Cerebellar cortex (tissue), 1 donor: ENCODE results near the gene TMEM167A.
"Not testable (repeated sequence)": the region's sequence is repeated elsewhere in the genome, so short reads cannot be mapped to it uniquely, and the experiment has no call there.

Experiments
- DNase-seq: peaks from one replicate; pipeline ENCODE4 v3.0.0-alpha.2; 2015; ENCODE audit warnings: low spot score

Gene TMEM167A

GRCh38 chr5:83090169-83090568 lies 13.0 kb upstream of the TMEM167A start:
- DNase-seq, result no peak

GRCh38 chr5:83085106-83085505 lies 7.9 kb upstream of the TMEM167A start:
- no peak for DNase-seq

DNA sequence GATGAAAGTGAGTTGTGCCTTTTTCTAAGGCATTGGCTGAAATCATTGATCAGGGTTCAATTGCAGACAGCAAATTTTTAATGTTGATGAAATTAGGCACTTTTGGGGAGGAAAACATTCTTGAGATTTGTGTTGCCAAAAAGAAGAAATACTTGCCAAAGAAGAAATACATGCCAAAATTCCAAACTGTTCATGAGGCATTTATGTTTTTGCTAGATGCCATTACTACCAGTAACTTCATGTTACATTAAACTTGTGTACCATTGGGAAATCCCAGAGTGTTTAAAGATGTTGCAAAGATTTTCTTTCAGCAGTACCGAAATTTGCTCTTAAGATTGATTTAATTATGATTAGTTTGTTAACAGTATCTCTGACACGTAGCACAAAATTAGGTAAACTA lies 7.1 kb upstream of the TMEM167A start:
- no peak for DNase-seq

DNA sequence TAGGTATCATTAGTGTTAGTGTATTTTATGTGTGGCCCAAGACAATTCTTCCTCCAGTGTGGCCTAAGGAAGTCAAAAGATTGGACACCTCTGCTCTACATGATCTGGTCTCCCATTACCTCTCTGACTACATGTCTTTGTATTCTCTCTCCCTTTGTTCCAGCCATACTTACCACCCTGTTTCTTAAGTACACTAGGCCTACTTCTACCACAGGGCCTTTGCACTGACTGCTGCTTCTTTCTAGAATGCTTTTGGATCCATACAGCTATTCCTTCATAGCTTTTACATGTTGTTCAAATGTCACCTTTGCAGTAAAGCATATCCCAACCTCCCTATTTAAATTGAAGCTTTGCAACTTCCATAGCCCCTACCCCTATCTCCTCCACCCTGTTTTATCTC lies 5.6 kb upstream of the TMEM167A start:
- no peak for DNase-seq

GRCh38 chr5:83077662-83078261 lies 568 bp upstream of the TMEM167A start:
- no peak for DNase-seq

- DNase-seq, result no peak
Measured at GRCh38 chr5:83072966-83073365, 4.2 kb downstream of the TMEM167A start.

DNA sequence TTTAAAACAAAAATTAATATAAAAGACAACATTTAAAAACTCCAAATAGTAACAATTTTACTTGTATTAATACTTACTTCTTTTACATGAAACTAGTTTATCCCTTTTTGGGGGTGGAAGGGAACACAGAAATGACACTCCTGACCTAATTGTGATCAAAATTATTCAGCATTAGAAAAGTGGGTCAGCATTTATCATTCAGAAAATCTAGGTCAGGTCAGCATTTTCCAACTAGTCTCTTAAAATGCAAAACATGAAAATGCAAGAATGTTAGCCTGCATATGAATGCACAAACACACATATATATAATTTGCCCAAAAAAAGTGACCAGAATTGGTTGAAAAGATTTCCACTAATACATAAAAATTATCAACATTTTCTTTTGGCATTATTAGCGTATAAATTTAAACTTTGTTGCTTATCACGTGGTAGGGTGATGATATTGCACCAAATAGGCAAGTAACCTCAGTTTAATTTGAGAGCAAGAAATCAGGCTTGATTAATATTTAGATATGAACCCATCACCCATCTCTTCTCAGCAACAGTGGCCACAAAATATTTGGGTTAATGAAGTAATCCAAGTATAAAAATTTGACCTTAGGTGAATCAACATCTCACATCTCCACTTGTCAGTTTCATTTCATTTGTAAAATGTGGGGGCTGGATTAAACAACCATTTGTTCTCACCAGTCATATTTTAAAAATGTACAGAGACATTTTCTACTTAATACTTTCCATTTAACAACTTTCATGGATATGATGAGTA lies 5.7 kb downstream of the TMEM167A start:
- no peak for DNase-seq

- DNase-seq, result no peak
Measured at GRCh38 chr5:83069096-83069799, 7.9 kb downstream of the TMEM167A start.

GRCh38 chr5:83067377-83067776 lies 9.8 kb downstream of the TMEM167A start:
- DNase-seq, result not testable (repeated sequence)

DNA sequence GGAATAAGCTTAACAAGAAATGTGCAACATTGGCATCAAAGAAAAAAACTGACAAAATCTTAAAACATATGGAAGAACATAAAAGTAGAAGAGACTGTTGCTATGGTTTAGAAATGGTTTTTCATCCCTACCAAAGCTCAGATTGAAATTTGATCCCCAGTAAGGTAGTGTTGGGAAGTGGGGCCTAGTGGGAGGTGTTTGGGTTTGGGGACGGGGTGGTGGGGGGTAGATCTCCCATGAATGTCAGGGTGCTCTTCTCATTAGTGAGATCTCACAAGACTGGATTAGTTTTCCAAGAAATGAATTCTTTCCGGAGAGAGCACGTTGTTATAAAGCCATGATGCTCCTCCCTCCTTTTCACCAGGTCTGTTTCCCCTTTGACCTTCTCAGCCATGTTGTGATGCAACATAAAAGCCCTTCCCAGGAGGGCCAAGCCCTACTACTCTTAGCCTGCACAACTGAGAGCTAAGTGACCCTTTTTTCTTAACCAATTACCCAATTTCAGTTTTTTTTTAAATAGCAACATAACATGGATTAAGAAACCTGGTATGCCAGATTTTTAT lies 10.6 kb downstream of the TMEM167A start:
- no peak for DNase-seq

DNA sequence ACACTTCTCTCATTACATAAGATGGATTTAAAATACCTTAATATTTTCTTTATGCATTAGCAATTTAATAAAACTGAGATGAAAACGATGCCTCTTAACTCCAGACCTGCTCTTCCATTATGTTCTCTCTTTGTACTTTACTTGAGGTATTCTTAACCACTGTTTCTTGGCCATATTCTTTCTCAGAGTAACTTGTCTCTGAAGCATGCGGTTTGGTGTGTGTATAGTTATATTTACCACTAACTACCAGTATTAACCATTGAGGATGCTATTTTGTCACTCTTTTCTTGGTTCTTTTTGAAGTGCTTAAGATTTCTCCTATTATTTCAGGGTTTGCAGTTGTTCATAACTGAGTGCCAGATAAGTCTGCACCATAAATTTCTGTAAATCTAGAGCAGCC lies 17.9 kb downstream of the TMEM167A start:
- DNase-seq, result no peak

GRCh38 chr5:83058726-83059125 lies 18.5 kb downstream of the TMEM167A start:
- DNase-seq, result no peak

DNA sequence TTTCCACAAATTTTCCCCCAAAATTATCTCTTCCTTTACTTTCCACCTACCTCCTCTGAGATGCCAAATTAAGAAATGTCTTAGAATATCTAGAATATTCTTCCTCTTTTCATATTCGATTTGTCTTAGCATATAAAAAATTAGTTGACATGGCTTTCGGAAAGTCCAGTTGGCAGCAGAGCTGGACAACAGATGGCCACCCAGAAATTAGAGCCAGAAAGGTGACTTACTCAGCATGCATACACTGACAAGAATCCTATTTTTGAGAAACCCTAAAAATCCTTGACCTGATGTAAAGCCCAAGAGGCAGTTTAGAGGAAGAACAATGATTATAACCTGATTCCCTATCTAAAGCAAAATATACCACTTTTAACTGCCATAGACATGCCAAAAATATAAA lies 22.0 kb downstream of the TMEM167A start:
- DNase-seq, result peak; percentile 82

DNA sequence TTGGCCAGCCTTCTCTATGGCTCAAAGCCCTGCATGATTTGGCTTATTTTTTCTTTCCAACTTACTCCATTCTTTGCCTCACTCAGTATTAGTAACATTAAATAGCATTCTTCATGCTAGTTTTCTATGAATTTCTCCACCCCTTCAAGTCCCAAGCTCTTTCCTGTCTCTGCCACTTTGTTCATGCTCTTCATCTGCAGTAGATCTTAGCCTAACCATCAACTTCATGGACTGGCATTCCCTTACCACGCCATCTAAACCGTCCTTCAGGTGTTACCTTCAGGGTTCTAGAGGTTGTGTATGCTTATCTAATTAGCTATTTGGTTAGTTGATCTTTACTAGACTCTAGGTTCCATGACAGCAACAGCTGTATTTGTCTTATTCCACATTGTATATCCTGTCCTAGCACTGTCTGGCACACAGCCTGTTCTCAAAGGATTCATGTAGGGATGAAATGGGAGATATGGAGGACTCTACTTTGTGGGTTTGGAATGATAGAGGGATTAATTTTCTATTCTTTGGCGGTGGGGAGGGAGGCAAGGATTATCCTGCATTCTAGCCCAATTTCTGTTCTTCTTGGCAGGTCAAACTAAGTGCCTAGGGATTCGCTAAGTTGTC lies 26.4 kb downstream of the TMEM167A start:
- DNase-seq, result no peak

- DNase-seq, result no peak
Measured at GRCh38 chr5:83049370-83049885, 27.8 kb downstream of the TMEM167A start.

DNA sequence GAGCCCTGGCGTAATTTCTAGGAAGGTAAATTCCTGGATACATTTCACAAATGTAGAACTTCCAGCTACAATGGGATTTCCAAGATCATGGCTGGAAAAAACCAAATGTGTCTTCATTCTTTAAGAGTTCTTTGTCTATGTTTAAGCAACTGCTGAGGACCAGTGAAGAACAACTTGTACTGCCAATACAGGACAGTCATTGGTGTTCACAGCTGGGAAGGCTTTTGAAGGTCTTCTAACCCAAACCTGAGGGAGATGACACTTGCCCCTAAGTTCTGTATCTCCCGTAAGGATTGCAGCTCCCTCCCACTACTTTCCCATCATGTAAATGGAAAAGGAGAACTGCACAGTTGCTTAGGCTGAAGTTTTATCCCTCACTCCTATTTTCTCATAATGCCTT lies 28.4 kb downstream of the TMEM167A start:
- DNase-seq, result no peak

- DNase-seq, result no peak
Measured at GRCh38 chr5:83048277-83048676, 28.9 kb downstream of the TMEM167A start.

DNA sequence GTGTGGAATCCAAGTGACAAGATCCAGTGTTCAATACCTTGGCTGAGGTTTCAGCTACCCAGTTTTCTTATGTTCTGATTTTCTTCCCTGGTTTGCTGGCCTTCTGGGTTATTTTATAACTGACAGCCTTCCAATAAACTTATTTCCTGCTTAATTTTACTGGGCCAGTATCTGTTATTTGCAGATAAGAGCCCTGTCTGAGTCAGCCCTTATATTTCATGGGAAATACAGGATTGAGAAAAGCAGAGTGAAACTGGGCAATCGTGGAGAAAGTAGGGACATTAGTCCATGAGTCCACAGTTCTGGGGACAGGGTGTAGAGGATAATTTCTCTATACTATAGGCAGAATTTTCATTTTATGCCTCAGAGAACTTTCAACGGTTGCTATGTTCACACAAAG lies 32.3 kb downstream of the TMEM167A start:
- no peak for DNase-seq

GRCh38 chr5:83042507-83042906 lies 34.7 kb downstream of the TMEM167A start:
- DNase-seq, result no peak

- no peak for DNase-seq
Measured at GRCh38 chr5:83038924-83039323, 38.3 kb downstream of the TMEM167A start.

DNA sequence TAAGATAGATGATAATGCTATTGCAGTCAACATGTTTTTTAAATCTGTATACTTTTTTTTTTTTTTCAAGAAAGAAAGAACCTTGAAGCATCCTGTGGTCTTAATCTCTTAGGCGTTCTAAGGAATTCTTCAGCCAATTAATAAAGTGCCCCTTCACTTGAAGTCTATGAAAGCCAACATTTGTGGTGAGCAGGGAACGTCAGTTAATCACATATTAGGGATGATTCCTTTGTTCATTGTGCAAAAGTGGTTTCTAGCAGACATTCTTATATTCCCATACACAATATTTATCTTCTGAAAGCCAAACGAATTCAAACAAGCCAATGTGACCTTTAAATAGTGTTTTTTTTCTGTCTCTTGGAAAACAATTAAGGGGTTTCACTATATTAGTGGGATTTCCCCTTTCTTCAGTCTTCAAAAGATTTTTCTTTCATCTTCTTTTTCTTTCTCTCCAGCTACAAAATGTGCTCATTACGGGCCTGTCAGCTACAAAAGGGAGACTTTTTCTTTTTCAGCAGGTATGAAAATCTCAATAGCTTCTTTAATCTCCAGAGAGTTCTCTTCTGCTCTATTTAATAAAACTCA lies 40.1 kb downstream of the TMEM167A start:
- DNase-seq, result no peak
